ENCODE results near the gene ADGRV1. TPM values are rescaled to one million over a fixed set of nuclear protein-coding genes. Genes with fewer than 3 reads are reported as not detected.

ADGRV1 gene
- total RNA-seq, 1 donor from 2014 or later: 10.0 TPM

GRCh38 chr5:90533794-90534193, 24.8 kb upstream of the ADGRV1 start:
- Histone ChIP-seq H2AFZ (ENCODE audit: low read depth, low read length) (no peak overlapping the region), H3K4me3 (ENCODE audit: insufficient read depth, low read depth, low read length) (no peak overlapping the region), H3K36me3 (ENCODE audit: insufficient read depth, low read length) (no peaks in the 10 kb centered on the region), H3K9me3 (ENCODE audit: insufficient read depth, low read depth, low read length) (no peaks in the 10 kb centered on the region), H4K20me1 (ENCODE audit: insufficient read depth, low read length) (no peaks in the 10 kb centered on the region), H3K27me3 (ENCODE audit: insufficient read depth, low read length) (peaks cover 2% of the 10 kb centered on the region), H3K4me1 (ENCODE audit: insufficient read depth, low read length) (peaks cover 8% of the 10 kb centered on the region), H3K9ac (ENCODE audit: low read length) (no peak overlapping the region), H3K79me2 (ENCODE audit: insufficient read depth, low read length) (peaks cover 8% of the 10 kb centered on the region), H3K27ac (ENCODE audit: low read depth, low read length) (no peak overlapping the region), H3K4me2 (ENCODE audit: low read length) (no peak overlapping the region)
- TF ChIP-seq EZH2 (IDR thresholded peaks at IDR 0.05; ENCODE audit: insufficient read depth, low read length) (no peak), CTCF (IDR thresholded peaks at IDR 0.05; ENCODE audit: insufficient read depth, low read depth, low read length) (no peak)
- Mint-ChIP-seq H3K27ac (ENCODE audit: unreplicated experiment) (no peak overlapping the region), H3K4me1 (ENCODE audit: low read depth, unreplicated experiment) (no peaks in the 10 kb centered on the region), H3K4me3 (ENCODE audit: unreplicated experiment) (no peak overlapping the region), H3K36me3 (ENCODE audit: low read depth, unreplicated experiment) (no peaks in the 10 kb centered on the region), H3K27me3 (ENCODE audit: low read depth, unreplicated experiment) (no peaks in the 10 kb centered on the region), H3K9me3 (ENCODE audit: unreplicated experiment) (no peaks in the 10 kb centered on the region)
- no peak for FAIRE-seq
- DNase-seq (ENCODE audit: low read depth): no peak

GRCh38 chr5:90534922-90535321, 23.7 kb upstream of the ADGRV1 start:
- H3K79me2 ChIP-seq (ENCODE audit: insufficient read depth, low read length): no peaks in the 10 kb centered on the region
- no peak overlapping the region for H2AFZ ChIP-seq (ENCODE audit: low read depth, low read length)
- Mint-ChIP-seq H3K27ac (ENCODE audit: unreplicated experiment) (no peak overlapping the region), H3K4me3 (ENCODE audit: unreplicated experiment) (no peak overlapping the region), H3K4me1 (ENCODE audit: low read depth, unreplicated experiment) (no peaks in the 10 kb centered on the region), H3K9me3 (ENCODE audit: unreplicated experiment) (no peaks in the 10 kb centered on the region), H3K36me3 (ENCODE audit: low read depth, unreplicated experiment) (no peaks in the 10 kb centered on the region), H3K27me3 (ENCODE audit: low read depth, unreplicated experiment) (no peaks in the 10 kb centered on the region)
- H4K20me1 ChIP-seq (ENCODE audit: insufficient read depth, low read length): no peaks in the 10 kb centered on the region
- H3K4me1 ChIP-seq (ENCODE audit: insufficient read depth, low read length): peaks cover 8% of the 10 kb centered on the region
- no peaks in the 10 kb centered on the region for H3K36me3 ChIP-seq (ENCODE audit: insufficient read depth, low read length)
- H3K27me3 ChIP-seq (ENCODE audit: insufficient read depth, low read length): peaks cover 2% of the 10 kb centered on the region
- no peak overlapping the region for H3K27ac ChIP-seq (ENCODE audit: low read depth, low read length)
- no peak overlapping the region for H3K4me2 ChIP-seq (ENCODE audit: low read length)
- DNase-seq (ENCODE audit: low read depth) (no peak), FAIRE-seq (no peak)
- TF ChIP-seq EZH2 (IDR thresholded peaks at IDR 0.05; ENCODE audit: insufficient read depth, low read length) (no peak), CTCF (IDR thresholded peaks at IDR 0.05; ENCODE audit: insufficient read depth, low read depth, low read length) (no peak)
- H3K9ac ChIP-seq (ENCODE audit: low read length): no peak overlapping the region
- H3K4me3 ChIP-seq (ENCODE audit: insufficient read depth, low read depth, low read length): no peak overlapping the region
- H3K9me3 ChIP-seq (ENCODE audit: insufficient read depth, low read depth, low read length): no peaks in the 10 kb centered on the region

- H3K4me3 ChIP-seq (ENCODE audit: insufficient read depth, low read depth, low read length): no peak overlapping the region
- no peaks in the 10 kb centered on the region for H3K36me3 Mint-ChIP-seq (ENCODE audit: low read depth, unreplicated experiment)
- H2AFZ ChIP-seq (ENCODE audit: low read depth, low read length): no peak overlapping the region
- H3K4me3 Mint-ChIP-seq (ENCODE audit: unreplicated experiment): no peak overlapping the region
- no peak overlapping the region for H3K27ac ChIP-seq (ENCODE audit: low read depth, low read length)
- H3K9me3 Mint-ChIP-seq (ENCODE audit: unreplicated experiment): no peaks in the 10 kb centered on the region
- H3K27me3 ChIP-seq (ENCODE audit: insufficient read depth, low read length): peaks cover 3% of the 10 kb centered on the region
- no peak overlapping the region for H3K27ac Mint-ChIP-seq (ENCODE audit: unreplicated experiment)
- no peaks in the 10 kb centered on the region for H3K36me3 ChIP-seq (ENCODE audit: insufficient read depth, low read length)
- no peaks in the 10 kb centered on the region for H4K20me1 ChIP-seq (ENCODE audit: insufficient read depth, low read length)
- DNase-seq (ENCODE audit: low read depth): no peak
- H3K9ac ChIP-seq (ENCODE audit: low read length): no peak overlapping the region
- no peaks in the 10 kb centered on the region for H3K9me3 ChIP-seq (ENCODE audit: insufficient read depth, low read depth, low read length)
- FAIRE-seq: no peak
- no peak for TF ChIP-seq EZH2 (IDR thresholded peaks at IDR 0.05; ENCODE audit: insufficient read depth, low read length)
- no peaks in the 10 kb centered on the region for H3K4me1 Mint-ChIP-seq (ENCODE audit: low read depth, unreplicated experiment)
- no peak overlapping the region for H3K4me2 ChIP-seq (ENCODE audit: low read length)
- H3K27me3 Mint-ChIP-seq (ENCODE audit: low read depth, unreplicated experiment): no peaks in the 10 kb centered on the region
- H3K79me2 ChIP-seq (ENCODE audit: insufficient read depth, low read length): no peaks in the 10 kb centered on the region
- no peaks in the 10 kb centered on the region for H3K4me1 ChIP-seq (ENCODE audit: insufficient read depth, low read length)
Measured at GRCh38 chr5:90542827-90543519, 15.6 kb upstream of the ADGRV1 start.
